ENCODE measurements around the gene PPP6R1.

GRCh38 chr19:55189403-55189835, 69.4 kb downstream of the PPP6R1 start:
- TF ChIP-seq CTCF (IDR thresholded peaks at IDR 0.05) = no peak
- TF ChIP-seq POLR2A (IDR thresholded peaks at IDR 0.05) = no peak
